Measurements from ENCODE around the gene ARHGEF19. TPM values are rescaled to one million over a fixed set of nuclear protein-coding genes. Genes with fewer than 3 reads are reported as not detected.

The ARHGEF19 gene
- total and polyA plus RNA-seq, 9 of the 15 experiments (the other 6 are each of a cell fraction or from before 2014, with no cell fraction given): 0.73 to 21.0 (median 5.2) TPM

GRCh38 chr1:16231331-16232315, 19.2 kb upstream of the ARHGEF19 start (continued):
- TF ChIP-seq ZBTB11 (CRISPR knock-in tag; IDR thresholded peaks at IDR 0.05): no peak
- peak; percentile 52 for TF ChIP-seq ZFX (CRISPR knock-in tag; IDR thresholded peaks at IDR 0.05)
- no peak for TF ChIP-seq ETS2 (tag; IDR thresholded peaks at IDR 0.05; ENCODE audit: borderline replicate concordance, poor library complexity, severe bottlenecking)
- no peak for TF ChIP-seq PTRF (tag; IDR thresholded peaks at IDR 0.05)
- peak; percentile 78 for TF ChIP-seq ZNF263 (CRISPR knock-in tag; IDR thresholded peaks at IDR 0.05; ENCODE audit: borderline replicate concordance)
- TF ChIP-seq BCL6 (CRISPR knock-in tag; IDR thresholded peaks at IDR 0.05): no peak
- peak; percentile 28; the same call in 1 of the 2 replicates for TF ChIP-seq MECOM (CRISPR knock-in tag; IDR thresholded peaks at IDR 0.05)
- TF ChIP-seq ETV5 (CRISPR knock-in tag; IDR thresholded peaks at IDR 0.05; ENCODE audit: low read depth): no peak
- no peak for TF ChIP-seq FOXA3 (CRISPR knock-in tag; conservative IDR thresholded peaks at IDR 0.05 in 1 of 2, IDR thresholded peaks at IDR 0.05 in 1 of 2)
- TF ChIP-seq TCF7 (IDR thresholded peaks at IDR 0.05; ENCODE audit: borderline replicate concordance): no peak
- no peak for TF ChIP-seq U2AF2 (optimal IDR thresholded peaks at IDR 0.05; ENCODE audit: low read depth, low read length)
- TF ChIP-seq RHOXF2B (CRISPR knock-in tag; conservative IDR thresholded peaks at IDR 0.05): no peak
- peak; percentile 41; the same call in 1 of the 2 replicates for TF ChIP-seq ATF3 (IDR thresholded peaks at IDR 0.05)
- TF ChIP-seq ATF3 (CRISPR knock-in tag; conservative IDR thresholded peaks at IDR 0.05): no peak
- no peak for TF ChIP-seq MXD1 (CRISPR knock-in tag; IDR thresholded peaks at IDR 0.05; ENCODE audit: borderline replicate concordance, poor library complexity, severe bottlenecking)
- no peak for TF ChIP-seq KLF6 (CRISPR knock-in tag; IDR thresholded peaks at IDR 0.05; ENCODE audit: borderline replicate concordance)
- TF ChIP-seq ZKSCAN1 (IDR thresholded peaks at IDR 0.05; ENCODE audit: low read depth, low read length): no peak
- TF ChIP-seq MTF1 (CRISPR knock-in tag; IDR thresholded peaks at IDR 0.05; ENCODE audit: borderline replicate concordance): no peak
- no peak for TF ChIP-seq MBD1 (CRISPR knock-in tag; IDR thresholded peaks at IDR 0.05)
- peak; percentile 60 to 85 for TF ChIP-seq KDM1A (IDR thresholded peaks at IDR 0.05)

Data from K562 (cell line).